ENCODE data around the gene PCDHGB2.
A peak's percentile ranks its signal among the peaks of the same experiment; 100 is the strongest.
"Not testable (repeated sequence)": the region's sequence is repeated elsewhere in the genome, so short reads cannot be mapped to it uniquely, and the experiment has no call there.

The PCDHGB2 gene

GRCh38 chr5:141343242-141343952, 16.4 kb upstream of the PCDHGB2 start, which contains the start of gene PCDHGA3:
TSS of gene PCDHGA3 (plus strand) at chr5:141343829. CDS start at chr5:141344034, 205 bp downstream.
- H3K4me3 ChIP-seq (ENCODE audit: control insufficient read depth, low read depth, low read length), result peak within 1 kb of the TSS; percentile 38
- peak; percentile 61 for TF ChIP-seq CTCF (IDR thresholded peaks at IDR 0.05; ENCODE audit: control insufficient read depth, insufficient read depth, low read depth, low read length, missing control alignments)
- no peak for DNase-seq (ENCODE audit: low read depth)

- DNase-seq (ENCODE audit: low read depth), result no peak
- H3K4me3 ChIP-seq (ENCODE audit: control insufficient read depth, low read depth, low read length), result peak overlapping the region; percentile 38
- no peak for TF ChIP-seq CTCF (IDR thresholded peaks at IDR 0.05; ENCODE audit: control insufficient read depth, insufficient read depth, low read depth, low read length, missing control alignments)
Measured at GRCh38 chr5:141343953-141344463, 15.8 kb upstream of the PCDHGB2 start.

GRCh38 chr5:141345327-141345726, 14.5 kb upstream of the PCDHGB2 start:
- TF ChIP-seq CTCF (IDR thresholded peaks at IDR 0.05; ENCODE audit: control insufficient read depth, insufficient read depth, low read depth, low read length, missing control alignments), result no peak
- H3K4me3 ChIP-seq (ENCODE audit: control insufficient read depth, low read depth, low read length), result no peak overlapping the region
- DNase-seq (ENCODE audit: low read depth), result no peak

- H3K4me3 ChIP-seq (ENCODE audit: control insufficient read depth, low read depth, low read length); DNase-seq (ENCODE audit: low read depth): not testable (repeated sequence)
Measured at GRCh38 chr5:141346017-141346416, 13.8 kb upstream of the PCDHGB2 start.

GRCh38 chr5:141349917-141350619, 9.7 kb upstream of the PCDHGB2 start, which contains the start of gene PCDHGB1:
TSS of gene PCDHGB1 (plus strand) at chr5:141350099. CDS start at chr5:141350261, 162 bp downstream.
- TF ChIP-seq CTCF (IDR thresholded peaks at IDR 0.05; ENCODE audit: control insufficient read depth, insufficient read depth, low read depth, low read length, missing control alignments), result peak; percentile 64
- peak within 1 kb of the TSS; percentile 12 for H3K4me3 ChIP-seq (ENCODE audit: control insufficient read depth, low read depth, low read length)
- no peak for DNase-seq (ENCODE audit: low read depth)

- no peak overlapping the region for H3K4me3 ChIP-seq (ENCODE audit: control insufficient read depth, low read depth, low read length)
- no peak for DNase-seq (ENCODE audit: low read depth)
- TF ChIP-seq CTCF (IDR thresholded peaks at IDR 0.05; ENCODE audit: control insufficient read depth, insufficient read depth, low read depth, low read length, missing control alignments), result no peak
Measured at GRCh38 chr5:141351591-141351990, 8.2 kb upstream of the PCDHGB2 start.
